NCI-H2107 treated with DMSO at 0.1 percent for 48 hours (cell line): Measurements from ENCODE around the gene KNOP1.

Source experiments
- DNase-seq: peaks from one replicate; lab custom pipeline; 2025; ENCODE audit not compliant: unreplicated experiment; lab: John Stamatoyannopoulos, UW

KNOP1 gene, protein sequence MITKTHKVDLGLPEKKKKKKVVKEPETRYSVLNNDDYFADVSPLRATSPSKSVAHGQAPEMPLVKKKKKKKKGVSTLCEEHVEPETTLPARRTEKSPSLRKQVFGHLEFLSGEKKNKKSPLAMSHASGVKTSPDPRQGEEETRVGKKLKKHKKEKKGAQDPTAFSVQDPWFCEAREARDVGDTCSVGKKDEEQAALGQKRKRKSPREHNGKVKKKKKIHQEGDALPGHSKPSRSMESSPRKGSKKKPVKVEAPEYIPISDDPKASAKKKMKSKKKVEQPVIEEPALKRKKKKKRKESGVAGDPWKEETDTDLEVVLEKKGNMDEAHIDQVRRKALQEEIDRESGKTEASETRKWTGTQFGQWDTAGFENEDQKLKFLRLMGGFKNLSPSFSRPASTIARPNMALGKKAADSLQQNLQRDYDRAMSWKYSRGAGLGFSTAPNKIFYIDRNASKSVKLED

DNA sequence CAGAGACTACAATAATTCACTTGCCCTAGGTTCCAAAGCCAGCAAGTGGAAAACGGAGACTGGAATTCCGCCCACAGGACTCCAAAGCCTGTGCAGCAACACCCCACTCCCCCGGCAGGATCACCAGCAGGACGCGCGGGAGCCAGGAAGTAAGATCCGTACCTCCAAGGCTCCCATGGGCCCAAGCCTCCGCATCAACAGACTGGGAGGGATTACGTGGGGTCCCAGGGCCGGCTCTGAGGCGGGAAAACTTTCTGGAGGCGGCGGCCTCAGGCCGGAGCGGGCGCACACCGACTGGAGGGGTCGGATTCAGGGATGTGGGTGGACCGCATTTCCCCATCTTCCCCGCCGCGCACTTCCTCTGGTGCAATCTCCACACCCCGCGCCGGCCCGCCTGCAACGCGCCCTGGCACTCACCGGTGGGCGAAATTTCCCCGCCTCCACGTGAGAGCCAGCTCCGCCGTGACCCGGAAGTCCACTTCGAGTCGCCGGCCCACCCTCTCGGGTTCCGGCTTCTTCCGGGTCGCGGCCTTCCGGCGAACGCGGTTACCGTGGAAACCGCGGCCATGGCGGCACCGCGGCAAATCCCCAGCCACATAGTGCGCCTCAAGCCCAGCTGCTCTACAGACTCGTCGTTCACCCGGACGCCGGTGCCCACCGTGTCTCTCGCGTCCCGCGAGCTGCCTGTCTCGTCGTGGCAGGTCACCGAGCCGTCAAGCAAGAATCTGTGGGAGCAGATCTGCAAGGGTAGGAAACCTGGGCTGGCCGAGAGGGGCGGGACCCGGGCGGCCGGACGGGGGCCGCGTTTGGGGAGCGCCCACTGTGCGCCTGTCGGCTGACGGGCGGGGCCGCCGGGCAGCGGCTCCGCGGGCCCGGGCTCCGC lies at the start of gene KNOP1, which contains the start of gene IQCK:
Gene KNOP1, minus strand, starts transcription at position 487 of the 883 bp plus-strand sequence. CDS start 3,192 bp downstream, outside the sequence.
Gene IQCK, plus strand, starts transcription at position 531 of the 883 bp plus-strand sequence. Its CDS starts 36 bp downstream, at position 567.
- DNase-seq: peak; percentile 33

DNA sequence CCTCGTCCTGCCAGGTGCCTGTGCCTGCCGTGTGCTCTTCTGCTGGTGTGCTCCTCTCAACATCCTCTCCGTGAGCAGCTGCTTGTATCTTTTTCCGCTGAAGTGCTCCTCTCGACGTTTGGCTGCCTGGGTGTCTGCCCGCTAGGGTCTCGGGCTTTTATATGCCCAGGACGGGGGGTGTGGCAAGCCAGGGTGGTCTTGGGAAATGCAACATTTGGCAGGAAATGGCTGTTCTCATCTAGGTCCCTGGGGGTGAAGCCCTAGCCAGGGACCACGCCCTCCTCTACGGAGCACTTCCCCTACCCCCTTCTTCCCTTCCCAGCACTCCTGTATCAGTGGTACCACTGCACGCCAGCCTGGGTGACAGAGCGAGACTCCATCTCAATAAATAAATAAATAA lies 49.5 kb upstream of the KNOP1 start:
- no peak for DNase-seq

DNA sequence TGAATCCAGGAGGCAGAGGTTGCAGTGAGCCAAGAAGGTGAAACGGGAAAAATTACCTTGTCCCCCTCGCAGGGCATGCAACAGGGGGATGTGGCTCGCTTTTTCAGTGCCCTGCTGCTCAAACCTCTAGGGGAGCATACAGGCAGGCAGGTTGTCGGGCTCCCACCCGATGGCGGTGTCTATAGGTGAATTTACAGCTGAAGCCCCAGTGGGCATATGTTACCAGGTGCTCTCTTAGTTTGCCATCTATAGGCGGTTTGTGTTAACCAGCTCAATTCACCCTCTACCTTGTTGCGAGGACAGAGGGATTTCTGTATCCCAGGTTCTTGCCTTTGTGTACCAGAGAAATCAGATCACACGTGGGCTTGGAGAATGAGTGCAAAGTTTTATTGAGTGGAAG lies 49.0 kb upstream of the KNOP1 start:
- no peak for DNase-seq

DNA sequence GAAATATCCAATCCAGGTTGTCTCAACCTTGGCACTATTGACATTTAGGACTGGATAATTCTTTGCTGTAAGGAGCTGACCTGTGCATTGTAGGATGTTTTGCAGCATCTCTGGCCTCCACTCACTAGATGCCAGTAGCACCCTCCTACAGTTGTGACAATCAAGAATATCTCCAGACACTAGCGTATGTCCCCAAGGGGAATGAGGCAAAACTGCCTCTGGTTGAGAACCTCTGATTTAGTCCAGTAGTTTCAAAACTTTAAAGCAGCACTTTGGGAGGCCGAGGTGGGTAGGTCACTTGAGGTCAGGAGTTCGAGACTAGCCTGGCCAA lies 48.5 kb upstream of the KNOP1 start:
- DNase-seq: no peak

DNA sequence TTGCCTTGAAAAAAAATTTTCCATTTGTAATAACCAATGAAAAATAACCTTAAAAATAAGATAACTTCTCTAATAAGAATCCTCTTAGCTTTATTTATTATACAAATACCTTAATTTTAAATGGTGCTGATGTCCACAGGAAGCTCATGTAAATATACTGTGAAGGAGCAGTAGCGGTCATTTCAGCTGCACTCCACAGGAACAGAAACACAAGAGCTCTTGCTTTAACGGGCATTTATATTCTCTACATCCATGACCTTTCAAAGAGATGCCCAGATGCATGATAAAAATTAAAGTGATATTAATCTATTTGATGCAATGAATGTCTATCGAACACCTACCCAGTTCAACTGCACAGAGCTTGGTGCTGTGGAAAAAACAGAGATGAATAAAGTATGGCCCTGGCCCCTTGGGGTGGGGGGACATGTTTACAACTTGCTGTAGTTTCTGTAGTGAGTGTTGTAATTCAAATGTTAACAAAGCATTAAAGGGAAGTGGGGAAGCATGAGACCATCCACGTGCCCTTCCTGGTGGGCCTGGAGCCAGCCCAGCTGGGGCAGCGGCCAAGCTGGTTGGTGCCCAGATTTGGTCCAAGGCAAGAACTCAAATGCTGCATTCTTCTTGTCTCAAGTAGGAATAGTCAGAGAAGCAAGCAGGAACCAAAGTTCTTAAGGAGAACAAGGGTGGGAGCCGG lies 48.0 kb upstream of the KNOP1 start:
- DNase-seq: no peak

DNA sequence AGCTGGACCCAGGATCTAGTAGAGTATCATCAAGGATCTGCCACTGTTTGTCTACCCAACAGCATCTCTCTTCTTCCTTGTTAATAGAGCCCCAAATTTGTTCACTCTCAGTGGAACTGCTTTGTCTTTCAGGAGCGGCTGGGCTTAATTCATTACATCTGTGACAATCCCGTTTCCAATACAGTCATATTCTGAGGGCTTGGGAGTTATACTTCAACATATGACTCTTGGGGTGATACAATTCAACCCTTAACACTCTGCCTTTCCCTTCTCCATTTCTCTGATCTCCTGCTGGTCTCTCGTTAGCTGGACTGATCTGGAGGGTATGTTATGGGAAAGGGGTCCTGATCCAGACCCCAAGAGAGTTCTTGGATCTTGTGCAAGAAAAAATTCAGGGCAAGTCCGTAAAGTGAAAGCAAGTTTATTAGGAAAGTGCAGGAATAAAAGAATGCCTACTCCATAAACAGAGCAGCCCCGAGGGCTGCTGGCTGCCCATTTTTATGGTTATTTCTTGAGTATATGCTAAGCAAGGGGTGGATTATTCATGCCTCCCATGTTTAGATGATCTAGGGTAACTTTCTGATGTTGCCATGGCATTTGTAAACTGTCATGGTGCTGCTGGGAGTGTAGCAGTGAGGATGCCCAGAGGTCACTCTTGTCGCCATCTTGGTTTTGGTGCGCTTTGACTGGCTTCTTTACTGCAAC lies 42.5 kb upstream of the KNOP1 start:
- no peak for DNase-seq

DNA sequence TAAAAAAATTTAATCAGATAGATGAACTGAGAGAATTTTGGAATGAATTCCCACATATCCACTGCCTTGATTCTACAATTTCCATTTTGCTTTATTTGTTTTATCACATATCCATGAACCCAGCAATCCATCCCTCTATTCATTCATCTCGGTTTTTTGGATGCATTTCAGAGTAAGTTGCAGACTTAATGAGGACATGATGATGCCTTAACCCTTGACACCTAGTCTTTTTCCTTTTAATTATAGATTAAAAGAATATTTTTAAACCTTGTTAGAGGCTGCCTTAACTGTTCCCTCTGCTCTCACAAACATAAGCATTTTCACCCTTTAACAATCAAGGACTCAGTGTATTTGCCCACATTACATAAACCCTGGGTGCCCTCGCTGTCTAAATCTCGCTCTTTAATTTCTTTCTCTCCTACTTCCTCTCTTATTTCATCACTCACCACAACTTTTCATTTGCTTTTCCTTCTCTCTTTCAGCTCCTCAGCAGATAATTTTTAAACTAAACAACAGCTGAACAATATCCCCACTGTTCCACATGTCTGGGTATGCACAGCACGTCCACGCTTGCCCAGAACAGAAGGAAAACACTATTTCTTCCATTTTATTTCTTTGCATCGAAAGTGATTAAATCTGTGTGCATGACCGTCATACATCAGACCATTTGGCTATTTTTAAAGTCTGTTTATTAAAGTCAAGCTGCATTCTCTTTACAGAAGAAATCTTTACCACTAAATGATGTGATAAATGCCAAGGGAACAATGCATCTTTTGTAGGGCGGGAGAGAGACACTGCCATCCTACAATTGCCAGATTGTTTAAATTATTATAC lies 40.0 kb upstream of the KNOP1 start:
- peak; percentile 2 for DNase-seq

DNA sequence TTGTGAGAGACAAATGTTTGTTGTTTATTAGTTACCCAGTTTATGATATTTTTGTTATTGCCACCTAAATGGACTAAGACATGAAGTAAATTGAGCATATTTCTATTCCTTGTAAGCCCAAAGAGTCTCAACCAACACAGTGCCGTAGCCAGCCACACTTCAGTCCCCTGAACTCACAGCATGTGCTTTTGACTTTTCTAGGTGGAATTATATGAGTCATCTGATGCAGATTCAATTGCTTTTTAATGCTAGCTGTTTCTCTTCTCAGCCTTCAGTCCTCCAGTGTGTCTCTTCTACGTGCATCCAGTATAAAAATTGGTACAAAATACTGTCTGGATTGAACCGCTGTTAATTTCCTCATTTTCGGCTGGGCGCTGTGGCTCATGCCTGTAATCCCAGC lies 39.0 kb upstream of the KNOP1 start:
- no peak for DNase-seq

DNA sequence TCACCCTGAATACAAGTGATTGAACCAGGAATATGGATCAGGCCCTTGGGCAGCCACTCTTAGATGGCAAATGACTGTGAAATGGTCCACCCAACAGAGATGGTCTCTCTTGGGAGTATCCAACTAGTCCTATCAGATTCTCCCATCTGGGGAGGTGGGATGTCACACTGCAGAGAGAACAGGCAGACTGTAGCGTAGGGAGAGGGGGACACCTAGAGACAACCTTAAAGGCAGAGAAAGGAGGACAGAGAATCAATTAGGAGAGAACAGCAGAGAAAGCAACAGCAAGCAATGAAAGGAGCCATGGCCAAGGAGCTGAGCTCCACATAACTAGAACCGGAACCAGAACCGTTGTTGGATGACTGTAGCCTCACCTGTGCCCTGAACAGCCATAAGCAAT lies 37.2 kb upstream of the KNOP1 start:
- no peak for DNase-seq

DNA sequence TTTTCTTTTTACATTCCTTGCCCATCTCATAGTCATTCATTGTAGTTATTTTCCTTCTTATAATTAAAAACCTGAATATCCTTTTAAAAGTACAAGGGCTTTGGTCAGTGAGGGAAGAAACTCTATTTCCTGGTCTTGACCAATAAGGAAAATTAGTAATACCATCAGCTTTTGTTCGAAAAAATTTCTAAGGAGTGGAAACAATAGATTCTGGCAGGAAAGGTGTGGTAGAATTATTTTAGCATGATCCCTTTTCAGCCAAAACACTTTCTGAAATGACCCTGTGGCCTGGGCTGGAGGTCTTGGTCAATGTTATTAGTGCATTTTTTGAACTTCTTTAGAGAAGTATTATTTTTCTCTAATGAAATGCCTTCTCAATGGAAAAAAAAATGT lies 36.6 kb upstream of the KNOP1 start:
- DNase-seq: no peak

DNA sequence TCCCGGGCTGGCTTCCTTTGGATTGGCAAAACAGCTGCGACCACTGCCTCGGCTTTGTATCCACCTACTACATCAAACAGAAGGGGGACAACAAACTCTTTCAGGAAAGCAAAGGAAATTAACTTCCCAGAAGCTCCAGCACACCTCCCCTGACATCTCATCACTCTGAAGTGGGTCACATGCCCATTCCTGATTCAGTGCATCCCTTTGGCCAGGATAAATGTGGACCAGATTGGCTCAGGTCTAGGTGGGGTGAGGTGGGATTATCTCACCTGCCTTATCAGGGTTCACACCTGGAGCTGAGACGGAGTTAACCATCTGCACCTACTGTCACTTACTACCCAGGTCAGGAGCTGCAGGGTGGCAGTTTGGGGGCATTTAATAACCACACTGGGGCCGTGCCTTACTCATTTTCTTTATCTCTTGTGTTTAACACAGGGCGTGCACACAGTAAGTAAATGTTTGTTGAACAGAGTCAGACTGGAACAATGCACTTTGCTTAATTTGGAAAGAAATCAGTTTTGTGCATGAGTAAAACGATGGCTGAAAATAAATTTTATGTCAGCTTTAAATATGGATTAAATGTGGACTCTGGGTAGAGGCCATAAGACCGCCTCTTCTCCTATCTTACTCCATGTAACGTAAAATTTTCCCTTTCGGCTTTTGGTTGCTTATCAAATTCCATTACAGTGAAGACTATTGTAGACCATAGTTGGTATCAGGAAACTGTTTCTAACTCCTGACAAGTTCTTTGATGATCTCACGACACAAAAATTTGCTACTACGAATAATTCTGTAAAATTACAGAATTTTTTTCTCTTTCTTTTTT lies 36.0 kb upstream of the KNOP1 start:
- no peak for DNase-seq

DNA sequence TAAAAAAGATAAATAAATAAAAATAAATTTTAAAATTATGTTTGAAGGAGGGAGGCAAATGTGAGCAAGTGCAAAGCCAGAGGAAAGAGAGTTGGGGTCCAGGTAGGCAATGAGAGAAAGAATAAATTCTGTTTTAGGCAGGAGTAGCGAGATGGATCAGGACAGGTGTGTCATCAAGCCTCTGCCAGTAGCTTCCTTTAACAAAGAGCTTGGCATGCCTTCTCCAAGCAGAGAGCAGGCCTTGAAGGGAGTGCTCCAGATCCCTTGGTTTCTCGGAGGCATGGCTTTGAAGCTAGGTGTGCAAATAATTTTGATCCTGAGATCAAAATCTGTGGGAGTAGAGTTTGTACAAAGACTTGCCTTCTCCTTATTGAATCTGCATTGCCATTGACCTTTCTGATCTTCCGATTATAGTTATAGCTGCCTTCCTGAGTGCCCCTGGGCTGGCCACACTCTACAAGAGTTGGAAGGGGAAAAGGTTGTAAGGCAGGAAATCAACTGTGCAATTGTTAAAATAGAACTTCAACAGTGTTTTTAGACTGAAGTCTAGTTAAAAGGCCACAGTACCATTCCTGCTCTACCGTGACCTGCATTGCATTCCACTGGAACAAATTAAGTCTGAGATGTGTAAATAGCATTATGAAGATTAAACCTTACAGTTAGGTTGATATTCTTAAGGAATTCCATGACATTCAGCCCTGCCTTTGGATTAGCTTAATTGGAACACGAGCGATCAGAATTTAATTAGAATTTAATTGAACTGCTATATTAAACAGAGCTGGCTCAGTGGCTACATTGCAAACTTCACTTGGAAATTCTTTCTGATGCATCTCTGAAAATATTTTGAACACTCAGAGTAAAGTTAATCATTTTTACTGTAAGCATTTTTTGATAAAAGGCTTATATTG lies 33.7 kb upstream of the KNOP1 start:
- DNase-seq: no peak

DNA sequence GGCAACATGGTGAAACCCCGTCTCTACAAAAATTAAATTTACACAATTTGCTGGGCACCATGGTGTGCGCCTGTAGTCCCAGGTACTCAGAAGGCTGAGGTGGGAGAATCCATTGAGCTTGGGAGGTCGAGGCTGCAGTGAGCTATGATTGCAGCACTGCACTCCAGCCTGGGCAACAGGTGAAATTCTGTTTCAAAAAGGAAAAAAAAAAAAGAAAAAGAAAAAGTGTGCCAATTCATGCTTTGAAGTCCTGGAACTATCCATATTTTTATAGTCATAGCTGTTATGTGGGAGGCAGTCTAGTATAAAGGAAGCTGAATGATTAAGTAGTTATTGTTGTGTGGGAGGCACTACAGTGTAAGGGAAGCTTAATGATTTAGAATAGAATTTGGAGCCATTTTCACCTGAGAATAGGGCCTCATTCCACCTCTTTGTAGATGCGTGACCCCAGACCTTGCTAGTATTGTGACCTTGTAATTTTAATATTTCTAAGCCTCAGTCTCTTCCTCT lies 31.6 kb upstream of the KNOP1 start:
- DNase-seq: no peak

DNA sequence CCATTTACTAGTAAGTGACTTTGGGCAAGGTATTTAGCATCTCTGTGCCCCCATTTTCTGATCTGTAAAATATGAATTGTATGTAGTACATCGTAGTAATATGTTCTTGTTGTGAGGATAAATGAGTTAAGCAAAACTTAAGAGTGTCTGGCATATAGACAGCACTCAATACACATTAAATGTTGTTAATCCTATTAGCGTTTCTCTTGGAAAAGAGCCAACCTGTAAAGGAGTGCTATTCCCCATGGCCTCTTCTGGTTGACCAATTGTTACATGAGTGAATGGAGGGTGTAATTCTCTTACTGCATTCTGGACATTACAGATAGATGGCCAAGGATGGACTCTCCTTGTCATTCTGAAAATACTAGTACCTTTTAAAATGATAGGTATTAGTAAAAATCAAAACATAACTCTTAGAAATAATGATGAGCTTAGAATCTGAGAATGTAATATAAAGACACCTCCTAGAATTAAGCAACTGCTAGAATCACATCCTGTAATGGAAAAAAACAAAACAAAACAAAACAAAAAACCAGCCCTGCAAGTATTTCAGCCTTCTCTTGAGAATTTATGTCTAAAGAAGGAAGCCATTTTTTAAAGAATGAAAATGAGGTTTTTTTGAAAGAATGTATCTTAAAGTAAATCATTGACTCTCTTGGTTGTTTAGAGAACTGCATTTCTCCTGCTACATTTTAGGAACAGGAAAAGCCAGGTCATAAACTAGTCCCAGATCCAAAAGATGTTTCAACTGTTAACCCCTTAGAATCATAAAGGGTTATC lies 30.6 kb upstream of the KNOP1 start:
- no peak for DNase-seq

DNA sequence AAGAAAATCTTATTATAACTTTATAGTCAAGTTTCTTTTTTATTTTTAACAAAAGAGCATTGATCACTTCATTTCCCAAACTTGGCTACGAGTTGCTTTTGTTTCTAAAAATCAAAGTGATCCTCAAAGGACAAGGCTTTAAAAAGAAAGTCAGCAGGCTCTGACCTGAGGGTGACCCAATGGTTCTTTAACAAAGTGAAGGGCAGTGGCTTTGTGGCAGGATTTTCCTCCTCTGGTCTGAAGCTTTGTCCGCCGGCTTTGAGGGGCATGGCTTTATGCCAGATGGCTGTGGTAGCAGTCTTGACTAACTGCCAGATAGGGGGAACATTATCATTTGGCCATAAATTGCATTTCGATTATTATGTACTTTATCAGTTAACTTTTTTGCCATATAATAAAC lies 28.5 kb upstream of the KNOP1 start:
- DNase-seq: no peak

DNA sequence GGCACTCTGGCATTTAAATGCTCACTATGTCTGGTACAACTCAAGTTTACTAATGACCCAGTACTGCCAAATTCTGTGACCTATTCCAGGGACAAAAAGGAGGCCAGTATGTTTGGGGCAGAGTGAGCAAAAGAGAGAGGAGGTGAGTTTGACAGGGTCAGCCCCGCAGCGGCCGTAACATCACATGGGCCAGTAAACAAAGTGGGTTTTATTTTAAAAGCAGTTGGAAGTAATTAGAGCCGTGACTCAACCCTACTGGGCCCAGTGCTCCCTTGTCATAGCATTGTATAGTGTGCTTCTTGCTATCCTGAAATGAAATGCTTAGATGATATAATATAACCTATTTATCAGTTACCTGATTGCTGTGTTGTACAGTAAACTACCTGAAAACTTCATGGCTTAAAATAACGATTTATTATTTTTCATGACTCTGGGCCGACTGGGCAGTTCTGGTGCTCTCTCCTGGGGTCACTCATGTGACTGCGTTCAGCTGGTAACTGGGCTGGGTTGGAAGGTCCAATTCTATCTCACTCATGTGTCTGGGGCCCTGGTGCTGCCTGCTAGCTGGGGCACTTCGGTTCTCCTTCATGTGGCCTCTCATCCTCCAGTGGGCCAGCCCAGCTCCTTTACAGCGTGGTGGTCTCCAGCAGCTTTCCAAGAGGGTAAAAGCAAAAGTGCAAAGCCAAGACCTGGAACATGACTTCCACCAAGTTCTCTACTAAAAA lies 27.4 kb upstream of the KNOP1 start:
- DNase-seq: no peak
